GM19372 (cell line): Measurements from ENCODE around the gene MBOAT2.

Source experiments
- ATAC-seq: cut with Tn5 transposase; IDR thresholded peaks from one replicate; pipeline ENCODE4 v1.9.1; 2021; ENCODE audit warnings: mild to moderate bottlenecking, low read depth, moderate library complexity; ENCODE audit not compliant: unreplicated experiment

Gene MBOAT2

DNA sequence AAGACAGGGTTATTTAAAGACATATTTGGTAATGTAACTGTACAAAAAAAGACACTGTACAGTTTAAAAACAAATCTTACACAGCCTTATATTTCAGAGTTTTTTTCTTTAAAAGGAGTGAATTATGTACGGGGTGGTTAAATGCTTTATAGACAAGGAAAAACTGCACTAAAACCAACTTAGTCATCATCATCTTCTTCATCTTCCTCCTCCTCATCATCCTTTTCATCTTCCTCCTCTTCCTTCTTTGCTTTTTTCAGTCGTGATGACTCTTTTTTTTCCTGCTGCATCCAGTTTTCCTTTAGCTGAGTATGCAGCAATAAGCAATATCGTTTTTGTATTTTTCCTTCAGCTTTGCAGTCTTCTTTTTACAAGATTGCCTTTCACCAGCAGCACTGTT lies 14.6 kb upstream of the MBOAT2 start:
- no peak for ATAC-seq

DNA sequence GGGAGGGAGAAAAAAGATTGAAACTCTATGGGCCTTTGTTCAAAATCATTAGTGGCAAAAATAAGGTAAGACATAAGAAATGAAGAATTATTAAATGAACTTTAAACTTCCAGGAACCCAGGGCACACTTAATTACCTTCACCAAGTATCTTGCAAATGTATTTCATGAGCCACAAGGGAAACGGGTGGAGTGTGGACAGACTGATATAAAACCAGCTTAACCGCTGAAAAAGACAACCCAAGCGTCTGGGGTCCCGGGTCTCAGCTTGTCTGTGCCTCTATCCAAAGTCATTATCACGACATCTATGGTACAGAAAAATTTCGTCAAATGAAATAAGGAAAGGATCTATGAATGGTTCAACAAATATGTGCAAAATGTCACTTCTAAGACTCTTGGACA lies 13.9 kb upstream of the MBOAT2 start:
- ATAC-seq, result no peak

DNA sequence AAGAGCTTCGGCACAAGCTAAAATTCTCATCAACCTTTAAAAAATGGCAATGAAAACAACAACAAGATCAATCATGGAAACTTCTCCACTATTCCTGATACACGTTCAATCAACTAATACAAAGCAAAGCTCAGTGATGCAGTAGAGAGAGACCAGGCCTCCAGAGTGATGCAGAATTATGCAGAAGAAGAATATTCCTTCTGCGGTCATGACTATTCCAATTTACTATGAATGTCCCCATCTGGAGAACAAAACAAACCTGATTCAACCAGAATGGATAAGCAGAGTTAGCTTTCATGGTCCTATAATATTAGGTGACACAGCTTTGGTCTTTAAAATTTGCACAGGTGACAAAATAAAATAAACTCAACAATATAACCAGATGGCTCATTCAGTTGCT lies 12.5 kb upstream of the MBOAT2 start:
- no peak for ATAC-seq

DNA sequence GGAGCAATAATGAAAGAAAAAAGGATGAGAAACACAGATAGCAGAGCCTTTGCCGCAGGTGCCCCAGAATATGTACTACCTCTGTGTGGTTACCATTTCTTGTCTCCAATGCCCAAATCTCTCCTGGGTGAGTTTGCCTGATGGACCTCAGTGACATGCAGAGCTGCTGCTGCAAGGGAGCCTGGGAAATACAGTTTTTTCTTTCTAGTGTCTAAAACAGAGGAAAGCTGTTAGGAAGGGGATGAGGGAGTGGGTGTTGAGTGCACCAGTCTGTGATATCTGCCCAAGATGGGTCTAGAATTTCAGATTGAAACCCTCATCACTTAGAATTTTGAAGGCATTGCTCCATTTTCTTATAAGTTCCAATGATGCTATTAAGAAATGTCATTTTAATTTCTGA lies 9.9 kb upstream of the MBOAT2 start:
- ATAC-seq, result no peak

DNA sequence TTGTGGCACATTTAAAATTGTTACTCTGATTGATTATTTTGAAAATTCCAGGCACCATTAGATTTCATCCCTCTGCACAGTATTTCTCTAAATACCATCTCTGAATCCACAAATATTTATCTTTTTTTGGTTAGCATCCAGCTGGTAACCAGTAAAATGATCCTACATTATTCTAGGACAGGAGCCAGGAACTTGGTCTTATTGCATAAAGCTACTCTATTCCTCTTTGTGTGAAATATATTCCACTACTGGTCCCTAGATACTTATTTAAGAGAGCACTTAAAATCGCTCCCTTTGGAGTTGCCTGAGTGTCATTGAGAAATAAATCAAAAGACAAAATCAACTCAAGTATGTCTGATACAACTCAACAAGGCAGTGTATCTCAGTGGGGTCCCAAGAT lies 7.4 kb upstream of the MBOAT2 start:
- ATAC-seq, result no peak

DNA sequence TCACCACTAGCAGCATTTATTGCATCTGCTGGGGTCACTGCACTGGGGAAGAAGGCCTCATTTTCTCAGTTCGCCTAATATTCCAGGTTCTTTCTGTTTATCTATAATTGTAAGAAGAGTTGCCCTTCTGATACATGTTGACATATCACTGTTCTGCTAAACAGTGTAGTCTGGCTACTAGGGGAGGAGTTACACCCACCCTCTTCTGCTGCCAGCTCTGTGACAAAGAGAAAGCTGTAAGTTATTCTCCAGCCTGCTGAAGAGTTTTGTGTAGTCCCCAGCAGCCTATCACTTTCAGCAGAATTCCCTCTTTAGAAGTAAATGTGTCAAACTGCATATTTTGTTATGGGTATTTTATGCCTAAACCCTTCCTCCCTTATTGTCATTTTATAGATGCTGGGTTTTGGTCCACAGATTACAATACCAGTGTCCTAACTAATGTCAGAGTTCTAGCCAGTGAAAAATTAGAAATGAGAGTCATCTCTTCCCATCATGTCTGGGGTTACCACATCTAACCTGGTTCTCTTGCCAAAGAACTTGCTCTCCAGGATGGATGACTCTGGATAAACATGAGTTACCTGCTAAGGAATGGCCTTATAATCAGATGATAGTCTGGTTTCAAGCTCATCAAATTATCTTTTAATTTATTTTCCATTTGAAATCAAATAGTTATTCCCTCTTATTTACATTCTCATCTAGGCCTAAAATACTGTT lies 5.6 kb upstream of the MBOAT2 start:
- no peak for ATAC-seq

DNA sequence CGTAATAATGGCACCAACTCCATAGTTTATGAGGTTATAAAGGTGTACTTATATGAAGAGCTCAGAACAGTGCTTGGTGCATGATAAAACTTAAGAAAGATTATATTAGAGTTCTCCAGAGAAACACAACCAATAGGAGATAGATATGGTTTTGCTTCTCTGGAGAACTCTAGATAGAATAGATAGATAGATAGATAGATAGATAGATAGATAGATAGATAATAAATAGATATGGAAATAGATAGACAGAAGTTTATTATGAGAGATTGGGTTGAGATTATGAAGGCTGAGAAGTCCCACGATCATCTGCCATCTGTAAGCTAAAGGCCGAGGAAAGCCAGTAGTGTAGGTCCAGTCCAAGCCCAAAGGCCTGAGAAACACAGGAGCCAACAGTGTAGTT lies 2.9 kb upstream of the MBOAT2 start:
- ATAC-seq, result no peak

DNA sequence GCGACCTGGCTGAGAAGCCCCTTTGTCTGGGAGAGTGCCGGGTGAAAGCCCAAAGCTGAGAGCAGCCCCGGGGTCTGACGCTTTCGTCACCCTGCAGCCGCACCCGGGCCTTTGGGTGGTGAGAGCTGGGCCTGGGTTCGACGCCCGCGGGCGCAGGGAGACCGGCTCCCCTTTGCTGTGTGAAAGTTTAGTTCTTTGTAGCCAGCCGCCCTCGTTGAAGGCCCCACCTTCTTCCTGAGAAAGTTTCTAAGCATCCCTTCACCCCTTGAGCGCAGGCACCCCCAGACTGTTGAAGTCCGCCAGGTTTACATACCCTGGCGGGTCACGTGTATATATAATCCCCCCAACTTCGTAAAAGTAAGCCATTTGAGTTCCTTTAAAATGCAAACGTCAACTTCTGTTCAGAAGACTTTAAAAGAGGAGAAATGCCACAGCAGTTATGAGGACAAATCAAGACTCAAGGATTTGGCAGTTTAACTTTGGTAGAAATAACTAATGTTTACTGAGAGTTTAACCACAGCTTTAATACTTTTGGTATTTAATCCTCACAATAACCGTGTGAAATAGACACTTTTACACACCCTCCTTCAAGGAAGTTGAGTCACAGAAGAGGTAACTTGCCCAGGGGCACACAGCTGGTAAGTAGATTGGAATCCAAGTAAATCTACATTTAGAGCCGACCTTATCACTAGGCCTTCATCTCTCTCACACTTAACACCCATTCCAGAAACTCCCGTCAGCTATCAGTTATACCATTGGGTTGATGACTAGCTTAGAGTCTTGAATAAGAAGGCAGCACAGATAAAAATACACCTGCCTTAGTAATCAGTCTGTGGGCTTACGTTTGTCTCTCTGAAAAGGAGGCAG lies 1.1 kb upstream of the MBOAT2 start:
- no peak for ATAC-seq

DNA sequence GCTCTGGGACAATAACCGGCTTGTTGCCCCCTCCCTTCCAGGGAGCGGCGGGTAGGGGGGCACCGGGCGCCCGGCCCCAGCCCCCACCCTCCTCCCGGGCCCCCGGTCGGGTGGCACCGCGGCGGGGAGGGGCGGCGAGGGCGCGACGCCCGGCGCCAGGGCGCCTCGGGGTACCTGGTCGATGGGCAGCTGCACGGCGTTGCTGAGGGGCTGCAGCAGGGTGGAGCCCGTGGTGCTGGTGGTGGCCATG lies 193 bp downstream of the MBOAT2 start:
- no peak for ATAC-seq

DNA sequence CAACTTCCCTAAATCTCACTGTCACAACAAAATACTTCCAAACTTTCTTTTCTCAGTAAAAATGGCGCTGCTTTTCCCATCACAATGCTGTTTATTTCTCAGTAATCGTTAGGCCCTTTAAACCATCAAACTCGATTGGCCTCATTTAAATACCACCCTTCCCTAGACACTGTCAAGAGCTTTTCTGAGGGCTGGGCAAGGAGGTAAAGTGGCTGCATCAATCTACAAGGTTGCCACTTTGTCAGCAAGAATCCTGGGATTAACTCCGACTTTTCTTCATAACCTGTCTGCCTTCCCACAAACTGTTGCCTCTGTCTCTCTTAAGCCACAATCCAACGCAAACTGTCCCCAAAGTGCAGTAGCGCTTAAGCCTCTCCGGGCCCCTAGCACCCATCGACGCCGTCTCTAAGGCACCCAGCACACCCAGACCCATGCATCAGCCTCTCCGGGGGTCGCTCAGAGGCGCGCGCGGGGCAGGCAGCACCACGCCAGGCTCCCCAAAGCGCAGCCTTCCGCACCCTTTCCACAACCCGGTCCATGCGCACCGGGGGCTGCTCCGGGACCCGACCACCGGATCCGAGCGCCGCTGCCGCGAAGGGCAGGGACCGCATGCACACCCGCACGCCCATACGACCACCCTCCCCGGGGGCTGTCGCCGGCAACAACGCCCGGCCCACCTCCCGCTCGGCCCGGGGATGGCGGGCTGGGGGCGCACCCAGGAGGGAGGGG lies 683 bp downstream of the MBOAT2 start:
- no peak for ATAC-seq

DNA sequence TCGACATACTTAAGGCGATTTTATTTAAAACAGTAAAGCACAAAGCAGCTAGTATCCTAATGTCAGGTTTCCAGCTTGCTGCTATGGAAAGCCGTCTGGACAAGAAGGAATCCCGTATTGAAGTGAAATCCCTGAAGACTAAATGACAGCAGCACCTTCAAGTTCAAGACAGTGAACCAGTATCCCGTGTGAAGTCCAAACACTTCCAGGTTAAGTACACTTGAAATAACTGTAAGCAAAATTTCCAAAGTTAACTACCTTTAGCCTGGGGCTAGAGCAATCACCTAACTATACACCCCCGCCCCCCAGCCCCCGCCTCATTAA lies 1.2 kb downstream of the MBOAT2 start:
- ATAC-seq, result no peak

DNA sequence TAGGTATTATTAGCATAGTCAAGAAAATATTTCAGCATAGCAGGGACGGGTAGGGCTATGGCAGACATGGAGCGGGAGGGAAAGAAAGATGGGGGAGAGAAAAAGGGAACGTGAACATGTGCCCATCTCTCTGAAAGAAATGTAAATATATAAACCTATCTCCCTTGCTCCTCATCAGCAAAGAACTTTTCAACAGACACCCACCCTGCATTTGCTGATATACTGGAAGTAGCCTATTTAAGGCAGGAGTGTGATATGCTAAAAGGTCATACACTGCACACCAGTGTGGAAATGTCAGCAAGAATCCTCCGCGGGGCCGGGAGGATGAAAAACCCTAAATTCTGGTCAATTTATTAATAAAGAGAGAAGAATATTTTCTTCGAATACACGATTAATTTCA lies 1.7 kb downstream of the MBOAT2 start:
- no peak for ATAC-seq

DNA sequence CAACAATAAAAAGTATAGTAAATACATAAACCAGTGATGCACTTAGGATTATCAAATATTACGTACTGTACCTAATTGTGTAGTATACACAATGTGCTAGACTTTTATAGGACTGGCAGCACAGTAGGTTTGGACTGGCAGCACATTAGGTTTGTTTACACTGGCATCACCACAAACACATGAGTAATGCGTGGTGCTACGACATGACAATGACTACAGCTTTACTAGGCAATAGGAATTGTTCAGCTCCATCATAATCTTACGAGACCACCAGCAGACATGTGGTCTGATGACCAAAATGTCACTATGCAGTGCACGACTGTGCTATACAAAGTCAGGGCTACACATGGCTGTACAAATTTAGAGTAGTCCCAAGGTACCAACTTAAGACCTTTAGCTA lies 2.3 kb downstream of the MBOAT2 start:
- ATAC-seq, result no peak

DNA sequence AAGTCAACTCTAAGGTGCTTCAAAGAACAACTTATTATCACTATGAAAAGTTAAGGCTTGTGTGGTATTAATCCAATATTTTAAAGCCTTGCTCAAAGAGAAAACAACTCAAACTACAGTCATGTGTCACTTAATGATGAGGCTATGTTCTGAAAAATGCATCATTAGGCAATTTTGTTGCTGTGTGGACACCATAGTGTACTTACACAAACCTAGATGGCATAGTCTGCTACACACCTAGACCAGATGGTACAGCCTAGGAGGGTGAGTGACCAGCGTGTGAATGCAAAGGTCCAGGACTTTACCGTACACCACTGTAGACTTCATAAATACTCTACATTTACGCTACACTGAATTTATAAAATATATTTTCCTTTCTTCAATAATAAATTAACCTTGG lies 3.0 kb downstream of the MBOAT2 start:
- ATAC-seq, result no peak

DNA sequence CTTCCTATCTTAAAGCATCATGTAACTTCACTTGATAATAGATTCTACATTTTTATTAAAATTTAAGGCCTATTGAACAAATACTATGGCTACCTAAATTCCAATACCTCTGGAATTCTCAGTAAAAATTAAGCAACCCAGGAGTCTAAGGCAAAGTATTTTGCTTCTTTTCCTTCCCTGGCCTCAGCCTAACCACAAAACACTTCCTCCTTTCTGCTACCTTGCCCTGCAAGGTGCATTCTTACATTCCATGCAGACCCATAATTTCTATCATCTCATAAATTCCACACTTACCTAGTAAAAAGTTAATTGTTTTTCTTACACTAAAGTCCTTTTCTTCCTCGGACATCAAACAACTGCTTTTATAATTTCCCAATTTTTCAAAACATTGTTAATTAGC lies 3.7 kb downstream of the MBOAT2 start:
- no peak for ATAC-seq

DNA sequence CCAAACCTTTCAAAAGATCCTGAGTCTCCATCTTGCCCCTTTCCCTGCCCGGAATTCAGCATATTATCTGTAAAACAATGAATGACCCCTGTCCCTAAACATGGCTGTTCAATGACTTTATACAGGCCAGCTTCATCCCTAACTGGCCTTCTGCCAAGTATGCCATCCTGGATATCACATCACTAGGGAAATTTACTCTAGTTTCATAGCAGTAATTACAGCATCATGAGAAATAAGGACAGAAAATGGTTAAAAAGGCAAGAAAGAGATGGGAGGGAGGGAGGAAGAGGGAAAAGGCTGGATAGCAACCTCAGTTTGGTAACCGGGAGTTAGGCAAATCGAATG lies 4.4 kb downstream of the MBOAT2 start:
- ATAC-seq, result no peak

DNA sequence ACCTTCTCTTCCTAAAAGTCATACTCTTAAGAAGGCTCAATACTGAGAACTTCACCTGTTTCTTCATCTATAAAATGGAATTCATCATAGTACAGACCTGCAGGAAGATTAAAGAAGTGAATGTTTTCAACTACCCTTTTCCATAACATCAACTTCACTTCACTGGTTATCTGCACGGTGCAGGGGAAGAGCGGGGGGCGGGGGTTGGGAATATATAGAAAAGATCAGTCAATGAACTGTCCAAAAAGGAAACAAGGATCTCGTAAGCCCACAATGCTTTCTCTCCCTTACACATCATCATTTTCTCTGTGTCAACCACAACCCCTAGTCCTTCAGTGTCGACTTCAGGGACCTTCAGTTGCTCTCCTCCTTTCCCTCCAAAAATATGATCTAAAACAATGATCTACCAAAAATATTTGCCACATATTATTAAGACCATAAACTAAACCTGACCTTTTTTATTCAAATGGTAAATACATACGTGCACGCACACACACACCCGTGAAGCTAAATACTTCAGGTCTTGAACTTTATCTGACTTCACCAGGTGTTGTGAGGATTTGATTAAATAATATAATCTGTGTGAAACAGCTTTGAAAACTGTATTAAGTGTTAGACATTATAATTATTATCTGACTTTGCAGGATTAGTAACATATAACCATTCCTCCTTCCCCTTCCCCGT lies 4.9 kb downstream of the MBOAT2 start:
- no peak for ATAC-seq

DNA sequence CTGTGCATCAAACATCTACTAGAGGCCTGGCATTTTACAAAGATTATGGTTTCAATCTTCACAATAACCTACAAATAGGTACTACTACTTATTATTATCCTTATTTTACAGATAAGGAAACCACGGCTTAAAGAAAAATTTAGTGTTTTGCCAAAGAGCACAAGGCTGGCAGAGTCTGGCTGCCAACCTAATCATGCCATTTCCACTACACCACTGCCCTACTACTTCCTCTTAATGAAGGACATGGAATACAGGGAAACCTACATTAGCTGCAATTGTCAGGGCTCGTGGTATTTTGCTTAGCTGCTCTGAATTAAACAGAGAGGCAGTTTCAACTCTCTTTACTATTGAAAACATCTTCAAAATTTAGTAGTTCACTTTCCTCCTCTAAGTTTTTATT lies 5.9 kb downstream of the MBOAT2 start:
- no peak for ATAC-seq

DNA sequence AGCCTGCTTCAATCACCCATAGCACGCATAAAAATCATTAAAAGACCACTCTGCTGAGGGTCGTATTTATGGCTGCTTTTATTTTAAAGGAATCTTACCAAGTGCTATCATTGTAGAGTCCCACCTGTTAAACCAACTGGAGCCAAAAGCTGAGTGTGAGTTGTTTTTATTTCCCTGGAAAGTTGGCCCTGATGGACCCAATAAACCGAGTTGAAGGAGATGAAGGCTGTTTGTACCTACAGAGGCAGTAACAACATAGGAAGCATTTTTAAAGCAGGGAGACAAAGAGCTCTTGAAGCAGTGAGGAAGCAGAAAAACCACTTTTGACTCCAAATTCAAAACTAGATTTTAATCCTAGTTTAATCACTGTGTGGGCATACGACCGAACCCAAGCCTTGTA lies 6.4 kb downstream of the MBOAT2 start:
- ATAC-seq, result no peak

DNA sequence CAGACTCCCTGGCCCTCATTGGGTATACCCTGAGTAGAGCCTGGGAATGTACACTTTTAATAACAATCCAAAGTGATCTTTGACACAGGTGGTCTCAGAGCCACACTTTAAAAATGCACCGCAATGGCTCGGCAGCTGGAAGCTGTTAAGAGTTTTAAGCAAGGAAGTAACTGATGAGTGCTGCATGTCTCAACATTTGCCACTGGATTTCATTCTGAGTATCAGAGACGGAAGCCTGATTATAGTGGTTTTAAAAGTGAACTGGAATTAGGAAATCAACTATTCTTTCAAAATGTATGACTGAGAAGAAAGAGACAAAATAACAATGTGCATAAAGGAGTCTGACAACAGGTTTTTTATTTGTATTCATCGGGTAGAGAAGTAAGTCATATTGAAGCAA lies 7.5 kb downstream of the MBOAT2 start:
- no peak for ATAC-seq

DNA sequence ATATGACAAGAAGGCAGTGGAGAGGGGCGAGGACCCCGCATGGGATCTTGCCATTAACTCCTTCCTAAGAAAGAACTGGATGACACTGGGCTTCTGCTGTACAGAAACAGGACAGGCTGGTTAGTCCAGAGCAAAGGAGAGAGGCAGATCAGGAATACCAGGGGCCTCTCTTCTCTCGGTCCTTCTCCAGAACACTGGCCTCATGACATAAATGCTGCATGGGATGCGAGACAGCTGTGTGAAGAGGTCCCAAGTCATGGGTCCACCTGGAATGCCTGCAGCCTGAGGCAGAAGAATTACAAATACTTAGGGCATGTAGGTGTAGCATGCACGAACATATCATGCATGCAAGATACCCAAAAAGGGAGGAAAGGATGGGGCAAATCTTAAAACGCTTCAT lies 9.1 kb downstream of the MBOAT2 start:
- ATAC-seq, result no peak

DNA sequence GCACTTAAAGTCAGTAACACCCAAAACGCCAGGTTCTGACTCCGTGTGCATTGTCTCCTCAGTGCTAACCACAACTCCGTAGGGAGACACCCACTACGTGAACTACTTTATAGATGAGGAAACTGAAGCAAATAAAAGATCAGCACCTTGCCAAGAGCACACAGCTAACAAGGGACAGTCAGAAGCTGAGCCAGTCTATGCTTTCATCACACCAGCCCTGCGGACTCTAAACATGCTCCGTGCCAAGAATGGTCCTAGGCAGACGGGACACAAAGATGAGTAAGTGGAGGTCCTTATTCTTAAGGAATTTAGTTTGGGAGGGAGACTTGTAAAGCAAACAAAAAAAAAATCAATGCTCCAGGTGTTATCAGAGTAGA lies 9.6 kb downstream of the MBOAT2 start:
- ATAC-seq, result no peak
